ENCODE measurements around the gene CNTNAP3B.
"Not testable (repeated sequence)": the region's sequence is repeated elsewhere in the genome, so short reads cannot be mapped to it uniquely, and the experiment has no call there.

The CNTNAP3B gene

GRCh38 chr9:41977965-41978600 is 151.1 kb downstream of the CNTNAP3B start:
- H3K36me3 ChIP-seq (ENCODE audit: control insufficient read depth, insufficient read depth, low read length); H3K4me1 ChIP-seq (ENCODE audit: control insufficient read depth, insufficient read depth, low read length); H3K4me3 ChIP-seq (ENCODE audit: insufficient read depth, low read depth, low read length); H3K27me3 ChIP-seq (ENCODE audit: control insufficient read depth, insufficient read depth, low read length, poor library complexity, severe bottlenecking); H3K27ac ChIP-seq (ENCODE audit: insufficient read depth, low read depth, low read length, poor library complexity, severe bottlenecking); H3K9me3 ChIP-seq (ENCODE audit: control insufficient read depth, low read length): not testable (repeated sequence)
- WGBS, 2 experiments: no CpG with 5 or more reads among the region's 5 CpGs

- H3K9me3 ChIP-seq (ENCODE audit: control insufficient read depth, low read length); H3K4me3 ChIP-seq (ENCODE audit: insufficient read depth, low read depth, low read length); H3K4me1 ChIP-seq (ENCODE audit: control insufficient read depth, insufficient read depth, low read length); H3K27me3 ChIP-seq (ENCODE audit: control insufficient read depth, insufficient read depth, low read length, poor library complexity, severe bottlenecking); H3K27ac ChIP-seq (ENCODE audit: insufficient read depth, low read depth, low read length, poor library complexity, severe bottlenecking); H3K36me3 ChIP-seq (ENCODE audit: control insufficient read depth, insufficient read depth, low read length): not testable (repeated sequence)
- 98 to 100% methylated on average over 8 to 9 of the region's 17 CpGs for WGBS, 2 experiments
Measured at GRCh38 chr9:41974906-41975305, 154.3 kb downstream of the CNTNAP3B start.

- 57 to 69% methylated on average over 43 of the region's 43 CpGs for WGBS, 2 experiments
- not testable (repeated sequence) for H3K27ac ChIP-seq (ENCODE audit: insufficient read depth, low read depth, low read length, poor library complexity, severe bottlenecking); H3K27me3 ChIP-seq (ENCODE audit: control insufficient read depth, insufficient read depth, low read length, poor library complexity, severe bottlenecking); H3K4me1 ChIP-seq (ENCODE audit: control insufficient read depth, insufficient read depth, low read length); H3K9me3 ChIP-seq (ENCODE audit: control insufficient read depth, low read length); H3K4me3 ChIP-seq (ENCODE audit: insufficient read depth, low read depth, low read length); H3K36me3 ChIP-seq (ENCODE audit: control insufficient read depth, insufficient read depth, low read length)
Measured at GRCh38 chr9:41953007-41953406, 176.2 kb downstream of the CNTNAP3B start.

GRCh38 chr9:41941738-41942137 is 187.5 kb downstream of the CNTNAP3B start:
- H3K4me1 ChIP-seq (ENCODE audit: control insufficient read depth, insufficient read depth, low read length): not testable (repeated sequence)
- WGBS, 2 experiments: 73% methylated on average over 2 of the region's 3 CpGs; no CpG with 5 or more reads in 1 of the 2 experiments

GRCh38 chr9:41938143-41938542 is 191.1 kb downstream of the CNTNAP3B start:
- not testable (repeated sequence) for H3K4me3 ChIP-seq (ENCODE audit: insufficient read depth, low read depth, low read length); H3K27me3 ChIP-seq (ENCODE audit: control insufficient read depth, insufficient read depth, low read length, poor library complexity, severe bottlenecking); H3K9me3 ChIP-seq (ENCODE audit: control insufficient read depth, low read length)

More at GRCh38 chr9:41941738-41942137, 187.5 kb downstream of the CNTNAP3B start:
- not testable (repeated sequence) for H3K4me3 ChIP-seq (ENCODE audit: insufficient read depth, low read depth, low read length); H3K36me3 ChIP-seq (ENCODE audit: control insufficient read depth, insufficient read depth, low read length); H3K27ac ChIP-seq (ENCODE audit: insufficient read depth, low read depth, low read length, poor library complexity, severe bottlenecking); H3K27me3 ChIP-seq (ENCODE audit: control insufficient read depth, insufficient read depth, low read length, poor library complexity, severe bottlenecking); H3K9me3 ChIP-seq (ENCODE audit: control insufficient read depth, low read length)

GRCh38 chr9:41935727-41936126 is 193.5 kb downstream of the CNTNAP3B start:
- not testable (repeated sequence) for H3K9me3 ChIP-seq (ENCODE audit: control insufficient read depth, low read length); H3K4me3 ChIP-seq (ENCODE audit: insufficient read depth, low read depth, low read length); H3K36me3 ChIP-seq (ENCODE audit: control insufficient read depth, insufficient read depth, low read length); H3K27ac ChIP-seq (ENCODE audit: insufficient read depth, low read depth, low read length, poor library complexity, severe bottlenecking); H3K4me1 ChIP-seq (ENCODE audit: control insufficient read depth, insufficient read depth, low read length); H3K27me3 ChIP-seq (ENCODE audit: control insufficient read depth, insufficient read depth, low read length, poor library complexity, severe bottlenecking)
- WGBS, 2 experiments: 33 to 38% methylated on average over 1 of the region's 3 CpGs

More at GRCh38 chr9:41938143-41938542, 191.1 kb downstream of the CNTNAP3B start:
- H3K27ac ChIP-seq (ENCODE audit: insufficient read depth, low read depth, low read length, poor library complexity, severe bottlenecking); H3K4me1 ChIP-seq (ENCODE audit: control insufficient read depth, insufficient read depth, low read length); H3K36me3 ChIP-seq (ENCODE audit: control insufficient read depth, insufficient read depth, low read length): not testable (repeated sequence)

GRCh38 chr9:41929172-41929571 is 200.1 kb downstream of the CNTNAP3B start:
- WGBS, 2 experiments: 95% methylated on average over 4 of the region's 6 CpGs; no CpG with 5 or more reads in 1 of the 2 experiments

GRCh38 chr9:41917374-41917773 is 211.9 kb downstream of the CNTNAP3B start:
- not testable (repeated sequence) for H3K4me3 ChIP-seq (ENCODE audit: insufficient read depth, low read depth, low read length); H3K4me1 ChIP-seq (ENCODE audit: control insufficient read depth, insufficient read depth, low read length); H3K36me3 ChIP-seq (ENCODE audit: control insufficient read depth, insufficient read depth, low read length); H3K9me3 ChIP-seq (ENCODE audit: control insufficient read depth, low read length); H3K27ac ChIP-seq (ENCODE audit: insufficient read depth, low read depth, low read length, poor library complexity, severe bottlenecking); H3K27me3 ChIP-seq (ENCODE audit: control insufficient read depth, insufficient read depth, low read length, poor library complexity, severe bottlenecking)
- WGBS, 2 experiments: 100% methylated on average over 1 of the region's 1 CpG

More at GRCh38 chr9:41929172-41929571, 200.1 kb downstream of the CNTNAP3B start:
- H3K4me1 ChIP-seq (ENCODE audit: control insufficient read depth, insufficient read depth, low read length); H3K27me3 ChIP-seq (ENCODE audit: control insufficient read depth, insufficient read depth, low read length, poor library complexity, severe bottlenecking); H3K9me3 ChIP-seq (ENCODE audit: control insufficient read depth, low read length); H3K36me3 ChIP-seq (ENCODE audit: control insufficient read depth, insufficient read depth, low read length); H3K27ac ChIP-seq (ENCODE audit: insufficient read depth, low read depth, low read length, poor library complexity, severe bottlenecking); H3K4me3 ChIP-seq (ENCODE audit: insufficient read depth, low read depth, low read length): not testable (repeated sequence)

- not testable (repeated sequence) for H3K4me1 ChIP-seq (ENCODE audit: control insufficient read depth, insufficient read depth, low read length); H3K4me3 ChIP-seq (ENCODE audit: insufficient read depth, low read depth, low read length)
Measured at GRCh38 chr9:41905488-41905887, 223.7 kb downstream of the CNTNAP3B start.

GRCh38 chr9:41902762-41903161 is 226.5 kb downstream of the CNTNAP3B start:
- H3K27ac ChIP-seq (ENCODE audit: insufficient read depth, low read depth, low read length, poor library complexity, severe bottlenecking); H3K9me3 ChIP-seq (ENCODE audit: control insufficient read depth, low read length); H3K27me3 ChIP-seq (ENCODE audit: control insufficient read depth, insufficient read depth, low read length, poor library complexity, severe bottlenecking); H3K4me1 ChIP-seq (ENCODE audit: control insufficient read depth, insufficient read depth, low read length); H3K4me3 ChIP-seq (ENCODE audit: insufficient read depth, low read depth, low read length); H3K36me3 ChIP-seq (ENCODE audit: control insufficient read depth, insufficient read depth, low read length): not testable (repeated sequence)
- WGBS, 2 experiments: no CpG with 5 or more reads among the region's 6 CpGs

More at GRCh38 chr9:41905488-41905887, 223.7 kb downstream of the CNTNAP3B start:
- WGBS, 2 experiments: no CpG with 5 or more reads among the region's 4 CpGs
- H3K36me3 ChIP-seq (ENCODE audit: control insufficient read depth, insufficient read depth, low read length); H3K27me3 ChIP-seq (ENCODE audit: control insufficient read depth, insufficient read depth, low read length, poor library complexity, severe bottlenecking); H3K27ac ChIP-seq (ENCODE audit: insufficient read depth, low read depth, low read length, poor library complexity, severe bottlenecking); H3K9me3 ChIP-seq (ENCODE audit: control insufficient read depth, low read length): not testable (repeated sequence)
